Activated CD8-positive, alpha-beta memory T cell treated with anti-CD3 and anti-CD28 coated beads for 48 hours (primary cell): ENCODE results near the gene TENT4B.

Source experiments
- DNase-seq, 3 experiments: peaks; one replicate each; pipeline ENCODE4 v3.0.0-alpha.2; 2020; ENCODE audit warnings: low read depth in 2 of 3, low spot score in 2 of 3

TENT4B gene

GRCh38 chr16:50269769-50270509 lies 116.8 kb downstream of the TENT4B start:
- no peak for DNase-seq

- DNase-seq, result no peak
Observed at GRCh38 chr16:50270510-50271147, 117.5 kb downstream of the TENT4B start.

- DNase-seq, result no peak
Observed at GRCh38 chr16:50271148-50272041, 118.3 kb downstream of the TENT4B start.

- DNase-seq, result no peak
Observed at GRCh38 chr16:50272111-50272571, 119.0 kb downstream of the TENT4B start.

- DNase-seq, result no peak
Observed at GRCh38 chr16:50272687-50273381, 119.7 kb downstream of the TENT4B start.

GRCh38 chr16:50273382-50273690 lies 120.2 kb downstream of the TENT4B start:
- DNase-seq, result no peak

- DNase-seq, result no peak
Observed at GRCh38 chr16:50273888-50274325, 120.8 kb downstream of the TENT4B start.

GRCh38 chr16:50274326-50275097 lies 121.4 kb downstream of the TENT4B start:
- no peak for DNase-seq

- no peak for DNase-seq
Observed at GRCh38 chr16:50275098-50275415, 122.0 kb downstream of the TENT4B start.

- DNase-seq, result no peak
Observed at GRCh38 chr16:50275428-50276325, 122.6 kb downstream of the TENT4B start.

- no peak for DNase-seq
Observed at GRCh38 chr16:50276326-50276640, 123.2 kb downstream of the TENT4B start.

GRCh38 chr16:50276801-50277555 lies 123.9 kb downstream of the TENT4B start:
- no peak for DNase-seq

- DNase-seq, result no peak
Observed at GRCh38 chr16:50278251-50278650, 125.1 kb downstream of the TENT4B start.

- DNase-seq, result no peak
Observed at GRCh38 chr16:50279504-50279865, 126.4 kb downstream of the TENT4B start.

- DNase-seq, result no peak
Observed at GRCh38 chr16:50280932-50281331, 127.8 kb downstream of the TENT4B start.
